Gastroesophageal sphincter (tissue), 4 donors: ENCODE data around the gene CCT8. TPM values are rescaled to one million over a fixed set of nuclear protein-coding genes. Genes with fewer than 3 reads are reported as not detected.

Source experiments
- ATAC-seq: fragments of 150-250 bp; one replicate; pipeline ENCODE4 v1.9.1; 2016; ENCODE audit warnings: mild to moderate bottlenecking, moderate library complexity
- H3K27ac ChIP-seq, 4 donors: fragments of 200-600 bp; sonication (generic) in 3 of 4; 1 replicate in 3 of 4; 2 replicates in 1 of 4; pipeline ENCODE4 v1.5.1; 2016 to 2019
- H3K27me3 ChIP-seq: fragments of 200-600 bp; sonication (generic); one replicate; pipeline ENCODE4 v1.5.1; 2019
- H3K36me3 ChIP-seq, 2 donors: fragments of 200-600 bp; sonication (generic); one replicate each; pipeline ENCODE4 v1.5.1; 2019; ENCODE audit warnings: control low read depth in 1 of 2
- H3K4me1 ChIP-seq, 3 donors: fragments of 200-600 bp; sonication (generic); 1 replicate in 2 of 3; 2 replicates in 1 of 3; pipeline ENCODE4 v1.5.1; 2016 to 2019; ENCODE audit warnings: control low read depth in 2 of 3
- H3K4me3 ChIP-seq, 2 donors: fragments of 200-600 bp; sonication (generic); one replicate each; pipeline ENCODE4 v1.5.1; 2019; ENCODE audit warnings: mild to moderate bottlenecking in 1 of 2, moderate library complexity in 1 of 2
- H3K9me3 ChIP-seq, 3 donors: fragments of 200-600 bp; sonication (generic); one replicate each; pipeline ENCODE4 v1.5.1; 2017 to 2019; ENCODE audit warnings: control low read depth in 2 of 3
- EP300 ChIP-seq: sonication (generic); formaldehyde crosslinking; IDR thresholded peaks from one replicate; pipeline ENCODE4 v1.6.1; 2017; ENCODE audit warnings: antibody characterized with exemption, mild to moderate bottlenecking
- POLR2A ChIP-seq, 2 donors: fragments of 450-650 bp; IDR thresholded peaks; one replicate each; pipeline ENCODE4 v1.6.1; 2017; ENCODE audit warnings: antibody characterized with exemption in 2 of 2, mild to moderate bottlenecking in 2 of 2, moderate library complexity in 1 of 2
- POLR2AphosphoS5 ChIP-seq: sonication (generic); formaldehyde crosslinking; IDR thresholded peaks from one replicate; pipeline ENCODE4 v1.6.1; 2017; ENCODE audit warnings: antibody characterized with exemption
- WGBS, 2 donors: methylation state at CpG; one replicate each; pipeline ENCODE4 v1.1.5; 2018; ENCODE audit warnings: low coverage in 1 of 2; 5-methylcytosine and 5-hydroxymethylcytosine counted together
- total RNA-seq, 4 donors: library from RNA; depleted of rRNA; stranded (reverse); fragments of >200 nt; gene quantifications; one replicate each; pipeline ENCODE4 v1.1.0, GENCODE V29; 2016
- TF ChIP-seq, protein P1 (sequence below), 4 experiments: fragments of 200-600 bp in 2 of 4; fragments of 450-650 bp in 2 of 4; sonication (generic) in 1 of 4; IDR thresholded peaks; one replicate each; pipeline ENCODE4 v1.5.1; 2017 to 2019; ENCODE audit warnings: antibody characterized with exemption in 4 of 4, mild to moderate bottlenecking in 2 of 4, moderate library complexity in 2 of 4

The CCT8 gene
- total RNA-seq, 4 donors from 2014 or later = 90.6 to 133 (median 90.9) TPM

DNA sequence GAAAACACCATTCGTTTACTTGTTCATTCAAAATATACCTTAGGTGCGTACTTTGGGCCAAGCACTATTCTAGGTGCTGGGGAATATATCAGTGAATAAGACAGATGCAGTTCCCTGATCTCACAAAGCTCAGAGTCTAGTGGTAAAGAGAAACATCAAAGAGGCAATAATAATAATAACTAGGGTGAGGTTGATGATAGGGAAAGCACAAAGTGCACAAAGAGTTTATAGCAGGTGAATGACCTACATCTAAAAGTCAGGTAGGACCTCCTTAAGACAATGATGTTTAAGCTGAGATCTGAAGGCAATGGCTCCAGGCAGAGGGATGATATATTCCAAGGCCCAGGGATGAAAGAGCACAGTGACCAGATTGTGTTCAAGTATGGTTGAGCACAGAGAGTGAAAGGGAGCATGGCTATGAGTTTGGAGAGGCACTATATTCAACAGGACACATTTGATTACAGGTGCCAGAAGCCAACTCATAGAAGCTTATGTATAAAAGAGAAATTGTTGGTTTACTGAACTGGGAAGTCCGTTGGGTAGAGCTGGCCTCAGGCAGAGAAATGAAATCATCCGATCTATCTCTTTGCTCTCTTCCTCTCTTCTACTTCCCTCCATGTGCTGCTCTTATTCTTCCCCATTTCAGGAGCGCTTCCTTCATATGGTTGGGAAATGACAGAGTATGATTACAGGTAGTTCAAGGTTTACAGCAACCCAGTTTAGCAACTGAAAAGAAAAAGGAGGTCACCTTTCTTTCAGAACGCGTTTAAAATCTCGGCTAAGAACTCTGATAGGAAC is 23.0 kb upstream of the CCT8 start:
- TF ChIP-seq POLR2A (IDR thresholded peaks at IDR 0.05) (no peak), EP300 (no peak), POLR2AphosphoS5 (no peak)
- TF ChIP-seq, protein P1, sequence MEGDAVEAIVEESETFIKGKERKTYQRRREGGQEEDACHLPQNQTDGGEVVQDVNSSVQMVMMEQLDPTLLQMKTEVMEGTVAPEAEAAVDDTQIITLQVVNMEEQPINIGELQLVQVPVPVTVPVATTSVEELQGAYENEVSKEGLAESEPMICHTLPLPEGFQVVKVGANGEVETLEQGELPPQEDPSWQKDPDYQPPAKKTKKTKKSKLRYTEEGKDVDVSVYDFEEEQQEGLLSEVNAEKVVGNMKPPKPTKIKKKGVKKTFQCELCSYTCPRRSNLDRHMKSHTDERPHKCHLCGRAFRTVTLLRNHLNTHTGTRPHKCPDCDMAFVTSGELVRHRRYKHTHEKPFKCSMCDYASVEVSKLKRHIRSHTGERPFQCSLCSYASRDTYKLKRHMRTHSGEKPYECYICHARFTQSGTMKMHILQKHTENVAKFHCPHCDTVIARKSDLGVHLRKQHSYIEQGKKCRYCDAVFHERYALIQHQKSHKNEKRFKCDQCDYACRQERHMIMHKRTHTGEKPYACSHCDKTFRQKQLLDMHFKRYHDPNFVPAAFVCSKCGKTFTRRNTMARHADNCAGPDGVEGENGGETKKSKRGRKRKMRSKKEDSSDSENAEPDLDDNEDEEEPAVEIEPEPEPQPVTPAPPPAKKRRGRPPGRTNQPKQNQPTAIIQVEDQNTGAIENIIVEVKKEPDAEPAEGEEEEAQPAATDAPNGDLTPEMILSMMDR (IDR thresholded peaks at IDR 0.05) = no peak
- Histone ChIP-seq H3K27me3 (no peaks in the 10 kb centered on the region), H3K27ac (no peak overlapping the region), H3K4me3 (no peak overlapping the region), H3K4me1 (peaks cover 0 to 5% (median 0%) of the 10 kb centered on the region in 3 donors), H3K9me3 (no peaks in the 10 kb centered on the region), H3K36me3 (no peaks in the 10 kb centered on the region)
- no peak for ATAC-seq
- 82 to 86% methylated on average over 7 to 8 of the region's 8 CpGs for WGBS, 2 donors

GRCh38 chr21:29092102-29092959 is 18.9 kb upstream of the CCT8 start:
- TF ChIP-seq EP300 (no peak), POLR2A (IDR thresholded peaks at IDR 0.05) (no peak), POLR2AphosphoS5 (no peak)
- TF ChIP-seq, protein P1 (IDR thresholded peaks at IDR 0.05) = no peak
- Histone ChIP-seq H3K4me3 (no peak overlapping the region), H3K36me3 (no peaks in the 10 kb centered on the region), H3K9me3 (no peaks in the 10 kb centered on the region), H3K27ac (no peak overlapping the region), H3K27me3 (no peaks in the 10 kb centered on the region), H3K4me1 (peaks cover 0 to 18% (median 0%) of the 10 kb centered on the region in 3 donors)
- 37 to 64% methylated on average over 5 to 6 of the region's 9 CpGs for WGBS, 2 donors
- no peak for ATAC-seq

DNA sequence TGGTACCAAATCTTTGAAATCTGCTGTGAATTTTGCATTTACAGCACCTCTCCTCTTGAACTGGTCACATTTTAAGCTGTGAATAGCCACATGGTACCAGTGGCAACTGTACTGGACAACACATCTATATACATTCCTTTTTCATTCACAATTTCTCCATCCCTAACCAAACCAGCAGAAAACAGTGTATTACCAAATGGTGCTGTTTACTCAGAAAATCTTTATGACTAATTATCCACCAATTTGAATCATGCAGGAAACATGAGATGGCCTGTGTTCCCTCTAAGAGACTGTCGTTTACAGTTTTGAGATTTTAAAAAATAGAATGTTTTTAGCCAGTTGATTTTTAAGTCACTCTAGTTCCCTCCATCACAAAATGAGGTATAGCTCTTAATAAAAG is 17.6 kb upstream of the CCT8 start:
- no peaks in the 10 kb centered on the region for H3K27me3 ChIP-seq
- no peaks in the 10 kb centered on the region for H3K36me3 ChIP-seq
- peaks cover 0 to 18% (median 0%) of the 10 kb centered on the region in 3 donors for H3K4me1 ChIP-seq
- no peak overlapping the region for H3K4me3 ChIP-seq
- H3K9me3 ChIP-seq = no peaks in the 10 kb centered on the region
- no peak for ATAC-seq
- TF ChIP-seq EP300 (no peak), POLR2AphosphoS5 (no peak), POLR2A (IDR thresholded peaks at IDR 0.05) (no peak)
- TF ChIP-seq, protein P1 (IDR thresholded peaks at IDR 0.05) = no peak
- WGBS, 2 donors = 17 to 60% methylated on average over 1 of the region's 1 CpG
- H3K27ac ChIP-seq = no peak overlapping the region

DNA sequence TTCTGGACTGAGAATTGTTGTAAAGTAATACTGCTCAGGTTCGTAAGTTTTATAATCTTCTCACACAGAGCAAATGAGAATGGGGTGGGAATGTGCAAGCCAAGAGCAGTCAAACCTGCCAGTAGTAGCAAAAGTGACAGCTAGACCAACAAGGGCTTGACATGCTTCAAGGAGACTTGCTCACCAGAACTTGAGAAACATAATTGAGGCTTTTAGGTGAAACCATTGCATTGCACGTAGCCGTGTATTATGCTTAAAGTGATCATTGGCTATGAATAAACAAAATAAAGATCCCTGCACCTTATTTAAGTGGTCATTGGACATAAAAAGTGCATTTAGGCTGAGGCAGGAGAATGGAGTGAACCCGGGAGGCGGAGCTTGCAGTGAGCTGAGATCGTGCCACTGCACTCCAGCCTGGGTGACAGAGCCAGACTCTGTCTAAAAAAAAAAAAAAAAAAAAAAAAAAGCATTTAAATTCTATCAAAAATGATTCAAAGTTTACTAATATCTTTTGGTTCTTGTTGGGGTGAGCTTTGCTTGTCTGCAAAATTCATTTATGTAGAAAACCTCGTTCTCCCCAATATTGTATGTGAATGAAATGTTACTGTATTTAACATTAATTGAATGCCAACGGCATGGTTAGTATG is 11.8 kb upstream of the CCT8 start:
- TF ChIP-seq POLR2AphosphoS5 (no peak), POLR2A (IDR thresholded peaks at IDR 0.05) (no peak), EP300 (no peak)
- TF ChIP-seq, protein P1 (IDR thresholded peaks at IDR 0.05) = no peak
- Histone ChIP-seq H3K4me1 (peaks cover 0 to 10% (median 0%) of the 10 kb centered on the region in 3 donors), H3K4me3 (no peak overlapping the region), H3K9me3 (no peaks in the 10 kb centered on the region), H3K27me3 (no peaks in the 10 kb centered on the region), H3K36me3 (no peaks in the 10 kb centered on the region), H3K27ac (no peak overlapping the region)
- WGBS, 2 donors = 82 to 84% methylated on average over 5 to 8 of the region's 8 CpGs
- no peak for ATAC-seq
